WTC11 (cell line): ENCODE data around the gene DCXR. TPM values are rescaled to one million over a fixed set of nuclear protein-coding genes. Genes with fewer than 3 reads are reported as not detected.

Experiments used
- ATAC-seq: fragments of 200-7000 bp; cut with Tn5 transposase; 2 replicates; pipeline ENCODE4 v1.10.0; 2021; ENCODE audit warnings: mild to moderate bottlenecking, moderate library complexity
- CTCF ChIA-PET: fragments of 300-600 bp; sonication (Branson Sonifier 250); formaldehyde crosslinking; loops from one replicate; lab custom pipeline; 2021; ENCODE audit warnings: antibody characterized with exemption; lab: Charles Lee
- POLR2A ChIA-PET: fragments of 350-600 bp; sonication (Branson Sonifier 250); formaldehyde crosslinking; loops from one replicate; lab custom pipeline; 2021; ENCODE audit warnings: antibody characterized with exemption; lab: Charles Lee
- DNase-seq: peaks from one replicate; pipeline ENCODE4 v3.0.0; 2021; ENCODE audit warnings: low spot score
- H3K27ac Mint-ChIP-seq: 2 replicates; pipeline ENCODE4 v1.8.0; 2021; ENCODE audit warnings: mixed read lengths
- H3K27me3 Mint-ChIP-seq: 2 replicates; pipeline ENCODE4 v1.8.0; 2021; ENCODE audit warnings: low read depth, mild to moderate bottlenecking, moderate library complexity, mixed read lengths
- H3K36me3 Mint-ChIP-seq: 2 replicates; pipeline ENCODE4 v1.8.0; 2021; ENCODE audit warnings: mixed read lengths
- H3K4me1 Mint-ChIP-seq: 2 replicates; pipeline ENCODE4 v1.8.0; 2022; ENCODE audit warnings: mixed read lengths
- H3K4me3 Mint-ChIP-seq: 2 replicates; pipeline ENCODE4 v1.8.0; 2021; ENCODE audit warnings: mild to moderate bottlenecking, moderate library complexity, mixed read lengths
- H3K9me3 Mint-ChIP-seq: 2 replicates; pipeline ENCODE4 v1.8.0; 2021; ENCODE audit warnings: mixed read lengths
- CREB1 ChIP-seq: sonication (generic); formaldehyde crosslinking; IDR thresholded peaks from 2 replicates; pipeline ENCODE4 v1.8.0; 2023; ENCODE audit warnings: mild to moderate bottlenecking, missing genetic modification reagents
- ESRRA ChIP-seq: sonication (generic); formaldehyde crosslinking; IDR thresholded peaks from 2 replicates; pipeline ENCODE4 v1.8.1; 2022; ENCODE audit warnings: mild to moderate bottlenecking, missing genetic modification reagents, borderline replicate concordance
- ETV6 ChIP-seq: sonication (generic); formaldehyde crosslinking; IDR thresholded peaks from 2 replicates; pipeline ENCODE4 v1.8.1; 2022; ENCODE audit warnings: mild to moderate bottlenecking, missing genetic modification reagents
- FOXK1 ChIP-seq: sonication (generic); formaldehyde crosslinking; IDR thresholded peaks from 2 replicates; pipeline ENCODE4 v1.8.0; 2022; ENCODE audit warnings: mild to moderate bottlenecking, moderate library complexity, missing genetic modification reagents
- GABPB1 ChIP-seq: sonication (generic); formaldehyde crosslinking; IDR thresholded peaks from 2 replicates; pipeline ENCODE4 v1.8.1; 2023; ENCODE audit warnings: mild to moderate bottlenecking, missing genetic modification reagents
- HMGA2 ChIP-seq: fragments of 250-450 bp; sonication (Bioruptor Pico); IDR thresholded peaks from 2 replicates; pipeline ENCODE4 v1.4.0; 2021; ENCODE audit warnings: mild to moderate bottlenecking, moderate library complexity
- JAZF1 ChIP-seq: fragments of 250-450 bp; sonication (Bioruptor Pico); IDR thresholded peaks from 2 replicates; pipeline ENCODE4 v1.9.0; 2021; ENCODE audit warnings: moderate library complexity, mild to moderate bottlenecking, inconsistent platforms
- JUN ChIP-seq: sonication (generic); formaldehyde crosslinking; IDR thresholded peaks from 2 replicates; pipeline ENCODE4 v1.8.0; 2023; ENCODE audit warnings: mild to moderate bottlenecking, missing genetic modification reagents
- MYBL2 ChIP-seq: sonication (generic); formaldehyde crosslinking; IDR thresholded peaks from 2 replicates; pipeline ENCODE4 v1.8.1; 2023; ENCODE audit warnings: mild to moderate bottlenecking, moderate library complexity, missing genetic modification reagents
- NFATC4 ChIP-seq: fragments of 250-450 bp; sonication (Bioruptor Pico); IDR thresholded peaks from 2 replicates; pipeline ENCODE4 v1.9.0; 2021; ENCODE audit warnings: mild to moderate bottlenecking
- NR1H2 ChIP-seq: sonication (generic); formaldehyde crosslinking; IDR thresholded peaks from 2 replicates; pipeline ENCODE4 v1.9.0; 2021; ENCODE audit warnings: mild to moderate bottlenecking, moderate library complexity, missing genetic modification reagents
- RORB ChIP-seq: fragments of 250-450 bp; sonication (Bioruptor Pico); IDR thresholded peaks from 2 replicates; pipeline ENCODE4 v1.9.0; 2021; ENCODE audit warnings: mild to moderate bottlenecking
- SP1 ChIP-seq: sonication (generic); formaldehyde crosslinking; conservative IDR thresholded peaks from 2 replicates; pipeline ENCODE4 v1.8.1; 2022; ENCODE audit warnings: missing genetic modification reagents
- TEAD1 ChIP-seq: sonication (generic); formaldehyde crosslinking; IDR thresholded peaks from 2 replicates; pipeline ENCODE4 v1.8.0; 2022; ENCODE audit warnings: mild to moderate bottlenecking, missing genetic modification reagents
- ZNF138 ChIP-seq: sonication (generic); formaldehyde crosslinking; conservative IDR thresholded peaks from 2 replicates; pipeline ENCODE4 v1.8.1; 2022; ENCODE audit warnings: mild to moderate bottlenecking, moderate library complexity, missing genetic modification reagents
- ZNF232 ChIP-seq: sonication (generic); formaldehyde crosslinking; IDR thresholded peaks from 2 replicates; pipeline ENCODE4 v1.8.0; 2022; ENCODE audit warnings: mild to moderate bottlenecking, missing genetic modification reagents
- ZNF263 ChIP-seq: sonication (generic); formaldehyde crosslinking; IDR thresholded peaks from 2 replicates; pipeline ENCODE4 v1.8.1; 2022; ENCODE audit warnings: low read depth, mild to moderate bottlenecking, moderate library complexity, missing genetic modification reagents
- ZNF671 ChIP-seq: fragments of 250-450 bp; sonication (Bioruptor Pico); IDR thresholded peaks from 2 replicates; pipeline ENCODE4 v1.8.0; 2021; ENCODE audit warnings: mild to moderate bottlenecking
- total RNA-seq: library from RNA; stranded (reverse); gene quantifications from 3 replicates; pipeline ENCODE4 v1.2.3, GENCODE V29; 2021
- TF ChIP-seq, protein P1 (sequence below): sonication (generic); formaldehyde crosslinking; IDR thresholded peaks from 2 replicates; pipeline ENCODE4 v1.8.1; 2023; ENCODE audit warnings: mild to moderate bottlenecking, missing genetic modification reagents, borderline replicate concordance
- TF ChIP-seq, protein P2 (sequence below): sonication (generic); formaldehyde crosslinking; conservative IDR thresholded peaks from 2 replicates; pipeline ENCODE4 v1.8.1; 2022; ENCODE audit warnings: mild to moderate bottlenecking, missing genetic modification reagents
- TF ChIP-seq, protein P3 (sequence below): fragments of 200-600 bp; IDR thresholded peaks from 2 replicates; pipeline ENCODE4 v1.8.0; 2022; ENCODE audit warnings: antibody characterized with exemption
- TF ChIP-seq, protein P4 (sequence below): fragments of 250-450 bp; sonication (Bioruptor Pico); conservative IDR thresholded peaks from 2 replicates; pipeline ENCODE4 v1.9.0; 2021; ENCODE audit warnings: mild to moderate bottlenecking
- TF ChIP-seq, protein P5 (sequence below): sonication (generic); formaldehyde crosslinking; IDR thresholded peaks from 2 replicates; pipeline ENCODE4 v1.8.0; 2022; ENCODE audit warnings: mild to moderate bottlenecking, missing genetic modification reagents
- TF ChIP-seq, protein P6 (sequence below): sonication (generic); formaldehyde crosslinking; IDR thresholded peaks from 2 replicates; pipeline ENCODE4 v1.8.1; 2023; ENCODE audit warnings: mild to moderate bottlenecking, missing genetic modification reagents

The DCXR gene
- total RNA-seq, 1 experiment from 2014 or later = 130 TPM

DNA sequence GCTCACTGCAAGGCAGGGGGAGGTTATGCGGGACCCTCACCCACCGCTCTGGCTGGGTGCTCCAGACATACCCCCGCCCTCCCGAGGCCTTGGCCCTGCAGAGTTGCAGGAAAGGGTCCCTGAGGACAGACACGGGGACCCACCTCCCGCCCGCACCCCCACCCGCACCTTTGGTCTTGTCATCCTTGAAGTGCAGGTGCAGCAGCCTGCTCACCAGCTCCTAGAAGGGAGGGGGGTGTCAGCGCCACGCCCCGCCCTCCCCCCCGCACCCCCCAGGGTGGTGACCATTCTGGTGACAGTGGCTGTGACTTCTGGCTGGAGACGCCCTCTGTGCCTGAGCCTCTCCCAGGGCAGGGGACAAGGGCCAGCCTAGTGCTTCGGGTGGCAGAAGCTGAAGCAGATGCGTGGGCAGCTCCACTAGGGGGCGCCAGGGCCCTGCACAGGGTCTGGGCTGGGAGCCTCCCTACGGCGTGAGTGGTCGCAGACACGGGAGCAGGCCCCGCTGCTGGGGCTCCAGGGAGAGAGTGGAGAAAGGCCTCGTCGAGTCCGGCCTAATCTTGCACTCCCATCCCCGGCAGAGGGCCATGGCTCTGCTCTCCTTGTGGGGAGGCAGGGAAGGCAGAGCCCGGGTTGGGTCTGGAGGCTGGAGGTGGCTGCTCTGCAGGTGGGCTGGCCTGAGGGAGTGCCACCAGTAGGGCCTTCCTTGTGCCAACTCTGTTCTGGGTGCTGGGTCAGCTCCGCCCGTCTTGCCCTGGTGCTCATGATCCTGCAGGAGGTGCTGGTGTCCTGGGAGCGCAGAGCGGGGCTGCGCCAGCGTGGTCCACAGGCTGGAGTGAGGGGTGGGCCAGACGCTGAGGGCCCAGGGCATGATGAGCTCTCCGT, 17.6 kb downstream of the DCXR start:
- DNase-seq (peak; percentile 91), ATAC-seq (peak; percentile 9)
- CTCF ChIA-PET = interaction anchor here (0.6 to 8.8 kb wide), 57 partner anchors 11 to 697 kb away, joined by 3 to 119 read pairs (median 4); partner anchors contain the start of genes DCXR, FN3KRP, MAFG and MCRIP1
- Mint-ChIP-seq H3K4me3 (no peak overlapping the region), H3K9me3 (no peaks in the 10 kb centered on the region), H3K36me3 (no peaks in the 10 kb centered on the region; the same call in 1 of the 2 replicates), H3K27me3 (no peaks in the 10 kb centered on the region), H3K4me1 (peaks cover 11% of the 10 kb centered on the region), H3K27ac (no peak overlapping the region)
- POLR2A ChIA-PET = interaction anchor here (0.5 to 1.7 kb wide), 3 partner anchors 12 to 104 kb away, joined by 3 to 5 read pairs (median 4); partner anchors contain the start of genes DCXR and RAC3
- TF ChIP-seq, protein P1, sequence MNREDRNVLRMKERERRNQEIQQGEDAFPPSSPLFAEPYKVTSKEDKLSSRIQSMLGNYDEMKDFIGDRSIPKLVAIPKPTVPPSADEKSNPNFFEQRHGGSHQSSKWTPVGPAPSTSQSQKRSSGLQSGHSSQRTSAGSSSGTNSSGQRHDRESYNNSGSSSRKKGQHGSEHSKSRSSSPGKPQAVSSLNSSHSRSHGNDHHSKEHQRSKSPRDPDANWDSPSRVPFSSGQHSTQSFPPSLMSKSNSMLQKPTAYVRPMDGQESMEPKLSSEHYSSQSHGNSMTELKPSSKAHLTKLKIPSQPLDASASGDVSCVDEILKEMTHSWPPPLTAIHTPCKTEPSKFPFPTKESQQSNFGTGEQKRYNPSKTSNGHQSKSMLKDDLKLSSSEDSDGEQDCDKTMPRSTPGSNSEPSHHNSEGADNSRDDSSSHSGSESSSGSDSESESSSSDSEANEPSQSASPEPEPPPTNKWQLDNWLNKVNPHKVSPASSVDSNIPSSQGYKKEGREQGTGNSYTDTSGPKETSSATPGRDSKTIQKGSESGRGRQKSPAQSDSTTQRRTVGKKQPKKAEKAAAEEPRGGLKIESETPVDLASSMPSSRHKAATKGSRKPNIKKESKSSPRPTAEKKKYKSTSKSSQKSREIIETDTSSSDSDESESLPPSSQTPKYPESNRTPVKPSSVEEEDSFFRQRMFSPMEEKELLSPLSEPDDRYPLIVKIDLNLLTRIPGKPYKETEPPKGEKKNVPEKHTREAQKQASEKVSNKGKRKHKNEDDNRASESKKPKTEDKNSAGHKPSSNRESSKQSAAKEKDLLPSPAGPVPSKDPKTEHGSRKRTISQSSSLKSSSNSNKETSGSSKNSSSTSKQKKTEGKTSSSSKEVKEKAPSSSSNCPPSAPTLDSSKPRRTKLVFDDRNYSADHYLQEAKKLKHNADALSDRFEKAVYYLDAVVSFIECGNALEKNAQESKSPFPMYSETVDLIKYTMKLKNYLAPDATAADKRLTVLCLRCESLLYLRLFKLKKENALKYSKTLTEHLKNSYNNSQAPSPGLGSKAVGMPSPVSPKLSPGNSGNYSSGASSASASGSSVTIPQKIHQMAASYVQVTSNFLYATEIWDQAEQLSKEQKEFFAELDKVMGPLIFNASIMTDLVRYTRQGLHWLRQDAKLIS = no peak
- peak; percentile 37; the same call in 1 of the 2 replicates for TF ChIP-seq GABPB1 (CRISPR knock-in tag)
- TF ChIP-seq, protein P2, sequence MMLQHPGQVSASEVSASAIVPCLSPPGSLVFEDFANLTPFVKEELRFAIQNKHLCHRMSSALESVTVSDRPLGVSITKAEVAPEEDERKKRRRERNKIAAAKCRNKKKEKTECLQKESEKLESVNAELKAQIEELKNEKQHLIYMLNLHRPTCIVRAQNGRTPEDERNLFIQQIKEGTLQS (CRISPR knock-in tag) = no peak
- TF ChIP-seq ESRRA (CRISPR knock-in tag) = no peak
- TF ChIP-seq RORB = no peak
- no peak for TF ChIP-seq HMGA2 (CRISPR knock-in tag)
- TF ChIP-seq NFATC4 (CRISPR knock-in tag) = 0 out of 2 replicates have a peak, but pooled peaks have one; percentile 45
- no peak for TF ChIP-seq SP1
- TF ChIP-seq ZNF263 (CRISPR knock-in tag) = no peak
- TF ChIP-seq TEAD1 (CRISPR knock-in tag) = no peak
- no peak for TF ChIP-seq JUN (CRISPR knock-in tag)
- TF ChIP-seq ZNF671 = no peak
- TF ChIP-seq JAZF1 (CRISPR knock-in tag) = no peak
- TF ChIP-seq FOXK1 (CRISPR knock-in tag) = 0 out of 2 replicates have a peak, but pooled peaks have one; percentile 34
- TF ChIP-seq, protein P3, sequence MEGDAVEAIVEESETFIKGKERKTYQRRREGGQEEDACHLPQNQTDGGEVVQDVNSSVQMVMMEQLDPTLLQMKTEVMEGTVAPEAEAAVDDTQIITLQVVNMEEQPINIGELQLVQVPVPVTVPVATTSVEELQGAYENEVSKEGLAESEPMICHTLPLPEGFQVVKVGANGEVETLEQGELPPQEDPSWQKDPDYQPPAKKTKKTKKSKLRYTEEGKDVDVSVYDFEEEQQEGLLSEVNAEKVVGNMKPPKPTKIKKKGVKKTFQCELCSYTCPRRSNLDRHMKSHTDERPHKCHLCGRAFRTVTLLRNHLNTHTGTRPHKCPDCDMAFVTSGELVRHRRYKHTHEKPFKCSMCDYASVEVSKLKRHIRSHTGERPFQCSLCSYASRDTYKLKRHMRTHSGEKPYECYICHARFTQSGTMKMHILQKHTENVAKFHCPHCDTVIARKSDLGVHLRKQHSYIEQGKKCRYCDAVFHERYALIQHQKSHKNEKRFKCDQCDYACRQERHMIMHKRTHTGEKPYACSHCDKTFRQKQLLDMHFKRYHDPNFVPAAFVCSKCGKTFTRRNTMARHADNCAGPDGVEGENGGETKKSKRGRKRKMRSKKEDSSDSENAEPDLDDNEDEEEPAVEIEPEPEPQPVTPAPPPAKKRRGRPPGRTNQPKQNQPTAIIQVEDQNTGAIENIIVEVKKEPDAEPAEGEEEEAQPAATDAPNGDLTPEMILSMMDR = peak; percentile 85
- TF ChIP-seq, protein P4, sequence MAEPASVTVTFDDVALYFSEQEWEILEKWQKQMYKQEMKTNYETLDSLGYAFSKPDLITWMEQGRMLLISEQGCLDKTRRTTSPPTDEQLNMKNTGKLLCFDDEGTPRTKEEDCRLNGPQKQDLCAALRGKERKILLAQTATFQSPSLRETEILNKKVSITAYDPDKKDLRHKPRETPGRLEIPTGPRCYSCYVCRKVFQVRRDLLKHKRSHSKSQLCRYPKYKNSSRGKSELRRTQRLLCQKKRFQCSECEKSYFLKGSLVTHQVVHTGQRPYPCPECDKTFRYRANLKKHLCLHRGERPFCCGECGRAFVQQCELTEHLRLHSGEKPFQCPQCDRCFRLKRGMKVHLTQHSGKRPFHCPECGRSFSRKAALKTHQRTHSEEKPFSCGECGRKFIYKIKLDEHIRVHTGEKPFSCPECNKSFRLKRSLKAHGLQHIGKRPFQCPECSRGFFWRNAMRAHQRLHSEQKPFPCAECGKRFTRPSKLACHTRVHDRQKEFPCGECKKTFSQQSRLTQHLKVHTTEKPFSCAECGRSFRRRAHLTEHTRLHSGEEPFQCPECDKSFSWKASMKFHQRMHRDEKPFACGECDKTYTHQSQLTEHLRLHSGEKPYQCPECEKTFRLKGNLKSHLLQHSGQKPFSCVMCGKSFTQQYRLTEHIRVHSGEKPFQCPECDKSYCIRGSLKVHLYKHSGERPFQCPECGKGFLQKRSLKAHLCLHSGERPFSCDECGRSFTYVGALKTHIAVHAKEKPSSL (CRISPR knock-in tag) = no peak
- TF ChIP-seq, protein P5, sequence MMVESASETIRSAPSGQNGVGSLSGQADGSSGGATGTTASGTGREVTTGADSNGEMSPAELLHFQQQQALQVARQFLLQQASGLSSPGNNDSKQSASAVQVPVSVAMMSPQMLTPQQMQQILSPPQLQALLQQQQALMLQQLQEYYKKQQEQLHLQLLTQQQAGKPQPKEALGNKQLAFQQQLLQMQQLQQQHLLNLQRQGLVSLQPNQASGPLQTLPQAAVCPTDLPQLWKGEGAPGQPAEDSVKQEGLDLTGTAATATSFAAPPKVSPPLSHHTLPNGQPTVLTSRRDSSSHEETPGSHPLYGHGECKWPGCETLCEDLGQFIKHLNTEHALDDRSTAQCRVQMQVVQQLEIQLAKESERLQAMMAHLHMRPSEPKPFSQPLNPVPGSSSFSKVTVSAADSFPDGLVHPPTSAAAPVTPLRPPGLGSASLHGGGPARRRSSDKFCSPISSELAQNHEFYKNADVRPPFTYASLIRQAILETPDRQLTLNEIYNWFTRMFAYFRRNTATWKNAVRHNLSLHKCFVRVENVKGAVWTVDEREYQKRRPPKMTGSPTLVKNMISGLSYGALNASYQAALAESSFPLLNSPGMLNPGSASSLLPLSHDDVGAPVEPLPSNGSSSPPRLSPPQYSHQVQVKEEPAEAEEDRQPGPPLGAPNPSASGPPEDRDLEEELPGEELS (CRISPR knock-in tag) = no peak
- no peak for TF ChIP-seq MYBL2 (CRISPR knock-in tag)
- TF ChIP-seq ETV6 (CRISPR knock-in tag) = no peak
- no peak for TF ChIP-seq ZNF138 (CRISPR knock-in tag)
- TF ChIP-seq CREB1 (CRISPR knock-in tag) = no peak
- TF ChIP-seq, protein P6, sequence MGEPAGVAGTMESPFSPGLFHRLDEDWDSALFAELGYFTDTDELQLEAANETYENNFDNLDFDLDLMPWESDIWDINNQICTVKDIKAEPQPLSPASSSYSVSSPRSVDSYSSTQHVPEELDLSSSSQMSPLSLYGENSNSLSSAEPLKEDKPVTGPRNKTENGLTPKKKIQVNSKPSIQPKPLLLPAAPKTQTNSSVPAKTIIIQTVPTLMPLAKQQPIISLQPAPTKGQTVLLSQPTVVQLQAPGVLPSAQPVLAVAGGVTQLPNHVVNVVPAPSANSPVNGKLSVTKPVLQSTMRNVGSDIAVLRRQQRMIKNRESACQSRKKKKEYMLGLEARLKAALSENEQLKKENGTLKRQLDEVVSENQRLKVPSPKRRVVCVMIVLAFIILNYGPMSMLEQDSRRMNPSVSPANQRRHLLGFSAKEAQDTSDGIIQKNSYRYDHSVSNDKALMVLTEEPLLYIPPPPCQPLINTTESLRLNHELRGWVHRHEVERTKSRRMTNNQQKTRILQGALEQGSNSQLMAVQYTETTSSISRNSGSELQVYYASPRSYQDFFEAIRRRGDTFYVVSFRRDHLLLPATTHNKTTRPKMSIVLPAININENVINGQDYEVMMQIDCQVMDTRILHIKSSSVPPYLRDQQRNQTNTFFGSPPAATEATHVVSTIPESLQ (CRISPR knock-in tag) = no peak
- TF ChIP-seq NR1H2 (CRISPR knock-in tag) = no peak
- TF ChIP-seq ZNF232 (CRISPR knock-in tag) = no peak
